Kidney glomerular epithelial cell (primary cell): ENCODE measurements around the gene HOXC4.

ENCODE experiments used
- DNase-seq: peaks from one replicate; lab custom pipeline; 2025; lab: John Stamatoyannopoulos, UW

HOXC4 gene

DNA sequence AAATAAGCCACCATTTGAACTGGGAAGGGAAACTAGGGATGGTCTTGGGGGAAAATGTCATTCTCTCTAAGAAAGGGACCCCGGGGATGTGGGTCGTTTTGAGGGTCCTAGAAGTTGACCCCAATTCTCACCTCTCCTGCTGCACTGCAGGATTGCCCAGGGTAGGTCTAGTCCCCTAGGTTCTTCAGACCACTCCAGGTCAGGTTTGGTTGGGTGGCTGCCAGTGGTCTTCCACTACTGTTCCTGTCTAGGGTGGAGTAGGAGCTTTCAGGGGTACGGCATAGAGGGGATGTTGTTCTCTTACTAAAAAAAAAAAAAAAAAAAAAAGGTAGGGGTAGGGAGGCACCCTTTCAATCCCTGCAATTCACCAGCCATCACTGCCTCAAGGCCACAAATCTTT is 37.6 kb upstream of the HOXC4 start:
- DNase-seq: no peak

DNA sequence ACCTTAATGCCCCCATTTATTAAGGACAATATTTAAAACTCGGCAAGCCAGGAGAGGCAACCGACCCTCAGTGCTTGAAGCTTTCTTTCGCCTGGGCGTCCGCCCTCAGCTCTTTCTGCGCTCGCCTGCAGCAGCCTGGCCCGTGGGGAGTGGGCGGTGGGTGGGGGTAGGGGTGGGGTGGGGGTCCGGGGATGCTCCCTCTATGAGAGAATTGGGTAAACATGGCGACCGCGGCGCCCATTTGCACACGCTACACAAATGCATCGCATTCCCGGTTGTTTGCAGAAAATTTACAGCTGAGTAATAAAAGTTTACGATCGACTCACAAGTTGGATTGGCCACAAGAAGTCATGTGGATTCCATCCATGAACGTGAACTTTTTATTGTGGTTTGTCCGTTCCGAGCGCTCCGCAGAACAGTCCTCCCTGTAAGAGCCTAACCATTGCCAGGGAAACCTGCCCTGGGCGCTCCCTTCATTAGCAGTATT is 37.1 kb upstream of the HOXC4 start:
- DNase-seq: peak; percentile 90

DNA sequence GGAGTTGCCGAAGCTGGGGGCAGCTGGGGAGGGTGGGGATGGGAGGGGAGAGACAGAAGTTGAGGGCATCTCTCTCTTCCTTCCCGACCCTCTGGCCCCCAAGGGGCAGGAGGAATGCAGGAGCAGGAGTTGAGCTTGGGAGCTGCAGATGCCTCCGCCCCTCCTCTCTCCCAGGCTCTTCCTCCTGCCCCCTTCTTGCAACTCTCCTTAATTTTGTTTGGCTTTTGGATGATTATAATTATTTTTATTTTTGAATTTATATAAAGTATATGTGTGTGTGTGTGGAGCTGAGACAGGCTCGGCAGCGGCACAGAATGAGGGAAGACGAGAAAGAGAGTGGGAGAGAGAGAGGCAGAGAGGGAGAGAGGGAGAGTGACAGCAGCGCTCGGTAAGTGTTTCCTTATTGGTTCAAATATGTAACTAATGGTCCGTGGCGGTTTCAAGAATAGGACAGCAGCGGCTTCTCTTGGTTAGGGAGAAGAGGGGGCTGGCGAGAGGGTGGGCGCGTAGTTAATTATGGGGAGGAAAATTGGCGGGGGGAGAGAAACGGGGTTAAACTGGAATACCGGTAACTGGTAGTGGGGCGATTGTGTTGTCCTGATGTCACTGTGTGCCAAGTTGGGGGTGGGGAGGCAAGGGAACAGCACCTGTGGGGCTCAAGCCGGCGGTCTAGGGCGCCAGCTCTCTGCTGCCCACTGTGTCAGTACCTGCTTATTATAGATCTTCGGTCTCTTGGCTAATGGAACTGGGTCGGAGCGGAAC is 36.4 kb upstream of the HOXC4 start:
- peak; percentile 74 for DNase-seq

DNA sequence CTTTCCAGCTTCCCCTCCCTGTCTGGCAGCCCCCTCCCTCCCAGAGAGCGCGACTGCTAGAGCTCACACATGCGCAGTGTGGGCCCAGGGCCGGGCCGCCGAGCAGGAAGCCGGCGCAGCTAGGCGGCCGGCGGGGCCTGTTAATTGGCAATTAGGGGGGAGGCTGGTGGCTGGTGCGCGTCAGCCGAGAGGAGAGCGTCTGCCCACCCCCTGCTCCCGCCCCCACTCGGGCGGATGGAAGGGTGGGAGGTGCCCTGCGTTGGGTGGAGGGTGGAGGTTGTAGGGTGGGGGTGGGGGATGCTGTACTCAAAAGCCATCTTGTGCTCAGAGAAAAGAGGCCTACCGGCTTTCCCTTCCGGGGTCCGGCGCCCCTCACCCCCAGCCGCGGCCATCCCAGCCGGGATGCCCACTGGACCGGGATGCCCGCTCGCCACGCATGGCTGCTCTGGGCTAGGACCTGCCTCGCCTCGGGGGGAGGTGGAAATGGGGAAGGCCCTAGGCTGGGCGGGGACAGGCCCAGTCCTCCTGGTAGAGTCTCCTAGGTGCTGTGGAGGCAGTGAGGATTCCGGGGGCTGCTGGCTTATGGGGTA is 35.7 kb upstream of the HOXC4 start:
- peak; percentile 84 for DNase-seq

DNA sequence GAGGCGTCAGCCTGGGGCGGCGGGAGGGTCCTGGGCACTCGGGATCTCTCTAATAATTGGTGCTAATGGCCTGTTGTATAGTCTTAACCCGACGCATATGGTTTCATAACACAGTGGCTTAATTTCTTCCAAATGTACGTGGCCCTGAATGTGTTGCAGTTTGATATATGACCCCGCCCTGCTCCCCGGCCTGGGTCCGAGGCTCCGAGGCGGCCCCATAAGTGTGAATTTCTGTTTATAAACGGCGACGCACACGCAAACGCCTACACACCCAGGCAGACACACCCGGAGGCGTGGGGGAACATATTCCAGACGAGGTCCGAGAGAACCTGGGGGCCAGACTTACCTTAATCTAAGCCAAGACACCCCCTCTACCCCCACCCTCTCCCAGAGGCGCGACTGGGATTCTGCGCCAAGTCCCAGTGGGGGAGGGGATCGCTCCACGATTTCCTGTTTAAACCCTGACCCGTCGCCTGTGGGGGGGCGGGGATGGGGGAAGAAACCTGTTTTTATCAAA is 35.1 kb upstream of the HOXC4 start:
- no peak for DNase-seq

DNA sequence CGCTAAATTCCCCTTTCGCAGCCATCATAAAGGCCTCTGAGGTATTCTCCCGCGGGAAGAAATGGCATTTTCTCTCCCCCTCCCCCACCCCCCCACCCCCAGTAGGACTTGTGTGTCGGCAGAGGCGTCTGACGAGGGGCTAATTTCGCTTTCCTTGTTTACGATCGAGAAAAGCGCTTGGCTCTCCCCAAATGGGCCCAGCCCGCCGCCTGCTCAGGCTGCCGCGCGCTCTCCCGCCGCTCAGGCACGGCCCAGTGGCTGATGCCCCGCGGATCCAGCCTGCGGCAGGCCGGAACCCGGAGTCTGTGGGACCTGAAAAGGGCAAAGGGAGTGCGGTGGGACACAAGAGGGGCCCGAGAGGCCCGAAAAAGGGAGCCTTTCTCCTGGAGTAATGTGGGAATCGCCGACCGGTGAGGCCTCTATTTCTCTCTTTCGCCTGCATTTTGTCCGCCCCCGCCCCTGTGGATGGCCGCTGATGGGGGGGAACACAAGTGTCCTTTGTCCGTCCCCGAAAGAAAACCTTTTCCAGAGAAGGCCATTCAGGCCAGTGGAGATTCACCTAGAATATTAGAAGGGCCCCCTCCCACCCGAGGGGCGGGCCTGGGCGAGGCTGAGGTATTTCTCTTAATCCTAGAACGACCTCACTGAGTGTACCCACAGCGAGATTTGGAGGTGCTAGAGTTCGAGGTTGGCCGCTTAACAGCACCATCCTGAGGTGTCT is 34.4 kb upstream of the HOXC4 start:
- DNase-seq: no peak

DNA sequence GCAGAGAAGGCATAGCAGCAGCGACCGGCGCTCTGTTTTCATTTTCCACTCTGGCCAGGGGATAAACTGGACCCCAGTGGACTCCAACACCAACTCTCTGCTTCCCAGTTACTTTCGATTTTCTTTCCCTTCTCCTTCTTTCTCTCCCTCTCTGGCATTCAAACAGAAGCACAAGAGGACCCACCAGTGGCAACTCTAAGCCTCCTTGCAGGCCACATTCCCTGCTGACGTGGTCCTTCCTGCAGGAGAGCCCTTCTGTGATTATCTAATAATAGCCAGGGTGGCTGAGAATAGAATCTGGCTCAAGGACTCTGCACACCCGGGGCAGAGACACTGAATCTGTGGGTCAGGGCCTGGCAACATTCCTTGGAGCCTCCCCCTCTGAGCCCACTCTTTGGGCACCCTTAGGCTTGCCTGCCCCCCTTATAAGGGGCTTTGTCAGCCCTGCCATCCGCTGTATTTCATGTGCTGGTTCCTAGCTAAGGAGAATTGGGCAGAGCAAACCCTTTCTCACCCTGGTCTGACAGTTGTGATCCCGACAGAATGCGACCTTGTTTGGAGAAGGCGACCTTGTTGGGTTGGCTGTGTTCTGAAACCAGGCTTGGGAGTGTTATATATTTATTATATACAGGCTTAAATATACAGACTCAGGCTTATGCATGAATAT is 33.6 kb upstream of the HOXC4 start:
- peak; percentile 35 for DNase-seq

DNA sequence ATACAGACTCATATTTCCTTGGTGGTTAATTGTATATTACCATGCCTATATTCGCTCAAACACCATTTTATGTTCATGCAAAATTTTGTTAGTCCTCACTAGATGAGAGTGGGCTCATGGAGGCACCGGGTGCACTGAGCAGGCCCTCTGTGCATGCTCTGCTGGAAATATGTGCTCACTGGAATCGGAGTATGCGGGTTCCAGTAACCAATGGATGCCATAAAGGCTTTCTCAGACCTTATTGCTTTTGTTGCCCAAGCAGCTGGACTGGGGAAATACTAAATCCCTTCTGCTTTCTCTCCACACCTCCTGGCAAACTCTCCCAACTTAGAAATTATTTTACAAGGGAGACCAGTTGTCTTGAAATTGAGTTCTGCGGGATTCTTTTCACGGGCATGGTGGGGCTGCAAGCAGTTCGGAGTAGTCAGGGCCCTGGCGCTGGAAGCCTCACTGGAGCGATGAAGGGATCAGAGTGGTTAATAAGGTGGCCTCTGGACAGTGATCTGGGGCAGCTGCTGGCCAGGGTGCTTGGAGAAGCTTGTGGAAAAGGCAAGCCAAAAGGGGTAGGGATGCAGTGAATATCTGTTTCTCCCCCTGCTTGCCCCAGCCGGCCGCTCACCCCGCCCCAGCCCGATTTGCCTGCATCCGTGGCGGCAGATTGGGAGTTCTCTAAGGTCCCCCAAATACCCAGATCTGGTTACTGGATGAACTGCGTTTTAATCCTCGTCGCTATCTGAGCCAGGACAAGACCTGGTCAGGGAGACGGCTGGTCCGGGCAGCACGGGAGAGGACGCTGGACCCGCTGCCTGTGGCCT is 32.8 kb upstream of the HOXC4 start:
- DNase-seq: no peak

DNA sequence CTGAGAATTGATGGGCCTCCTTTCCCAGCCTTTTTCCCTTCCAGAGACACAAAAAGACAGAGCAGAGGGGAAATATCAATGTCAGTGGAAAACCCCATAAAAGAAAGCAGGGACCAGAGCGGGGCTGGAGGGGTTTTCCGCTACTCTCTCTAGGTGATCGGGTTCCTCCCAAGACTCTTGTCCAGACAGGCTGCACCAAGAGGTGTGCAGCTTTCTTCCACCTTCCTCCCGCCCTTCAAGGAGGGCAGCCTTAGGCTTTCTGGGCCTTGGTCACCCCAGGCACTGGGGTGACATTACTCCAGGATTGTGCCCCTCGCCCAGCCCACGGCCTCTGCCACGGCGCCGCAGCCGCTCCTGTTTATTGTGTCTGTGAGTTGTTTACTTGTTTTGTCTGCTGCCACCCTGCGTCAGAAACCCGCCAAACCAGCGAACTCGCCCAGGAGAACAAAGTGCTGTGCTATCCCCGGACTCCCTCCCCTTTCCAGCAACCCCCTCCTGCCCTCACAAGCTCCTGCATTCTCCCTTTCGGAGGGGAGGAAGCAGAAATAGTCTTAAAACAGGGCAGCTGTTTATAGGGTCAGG is 32.1 kb upstream of the HOXC4 start:
- DNase-seq: no peak

DNA sequence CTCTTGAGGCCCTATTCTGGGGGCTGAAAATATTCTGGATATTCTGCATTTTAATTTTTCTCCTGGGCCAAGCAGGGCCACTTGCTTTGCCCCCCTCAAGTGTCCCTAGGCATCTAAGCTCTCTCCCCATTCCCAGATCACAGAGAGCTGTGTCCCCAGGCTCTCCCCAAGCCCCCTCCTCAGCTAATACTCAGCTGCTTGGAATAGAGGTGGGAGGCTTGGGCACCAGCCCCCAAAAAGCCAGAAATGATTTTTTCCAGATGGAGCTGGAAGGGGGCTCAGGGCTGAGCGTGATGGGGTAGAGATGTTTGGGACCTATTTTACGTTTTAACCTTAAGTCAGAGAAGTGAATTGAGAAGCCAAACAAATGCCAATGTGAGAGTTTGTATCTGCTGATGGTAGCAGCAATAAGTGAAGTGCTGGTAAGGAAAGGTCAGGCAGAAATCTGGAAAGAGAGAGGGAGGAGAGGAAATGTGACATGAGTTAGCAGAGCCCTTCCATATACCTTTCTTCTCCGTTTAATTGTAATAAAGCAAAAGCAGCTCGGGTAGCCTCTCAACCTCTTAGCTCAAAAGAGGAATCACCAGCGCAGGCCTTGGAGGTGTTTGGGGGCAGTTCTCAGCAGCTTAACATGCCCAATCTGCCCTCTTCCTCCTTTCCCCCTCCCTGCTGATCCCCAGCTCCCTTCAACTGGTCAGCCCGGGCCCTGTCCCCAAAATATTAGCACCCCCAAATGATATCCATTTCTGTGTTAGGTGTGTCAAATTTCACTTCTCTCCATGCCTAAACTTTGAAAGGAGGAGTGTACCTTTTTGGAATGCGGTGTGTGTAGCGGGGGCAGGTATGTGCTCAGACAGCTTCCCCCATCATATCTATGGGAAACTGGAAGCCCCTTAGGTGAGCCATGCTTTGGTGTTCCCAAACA is 30.4 kb upstream of the HOXC4 start:
- DNase-seq: no peak

DNA sequence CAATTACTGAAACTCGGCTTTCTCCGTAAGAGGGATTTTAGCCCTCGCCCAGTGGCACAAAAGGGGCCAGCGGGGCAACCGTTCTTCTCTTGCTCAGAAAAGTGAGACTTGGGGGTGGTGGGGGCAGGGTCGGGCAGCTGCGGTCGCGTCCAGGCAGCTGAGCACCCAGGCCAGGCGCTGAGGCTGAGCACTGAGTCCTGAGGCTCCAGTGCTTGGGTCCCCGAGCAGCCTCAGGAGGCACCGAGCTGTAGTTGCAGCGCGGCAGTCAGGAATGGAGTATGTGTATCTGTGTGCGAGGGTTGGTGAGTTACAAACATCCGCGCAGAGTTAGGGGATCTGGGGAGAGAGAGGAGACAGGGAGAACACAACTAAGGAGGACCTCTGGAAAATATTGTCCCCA is 29.5 kb upstream of the HOXC4 start:
- DNase-seq: no peak

DNA sequence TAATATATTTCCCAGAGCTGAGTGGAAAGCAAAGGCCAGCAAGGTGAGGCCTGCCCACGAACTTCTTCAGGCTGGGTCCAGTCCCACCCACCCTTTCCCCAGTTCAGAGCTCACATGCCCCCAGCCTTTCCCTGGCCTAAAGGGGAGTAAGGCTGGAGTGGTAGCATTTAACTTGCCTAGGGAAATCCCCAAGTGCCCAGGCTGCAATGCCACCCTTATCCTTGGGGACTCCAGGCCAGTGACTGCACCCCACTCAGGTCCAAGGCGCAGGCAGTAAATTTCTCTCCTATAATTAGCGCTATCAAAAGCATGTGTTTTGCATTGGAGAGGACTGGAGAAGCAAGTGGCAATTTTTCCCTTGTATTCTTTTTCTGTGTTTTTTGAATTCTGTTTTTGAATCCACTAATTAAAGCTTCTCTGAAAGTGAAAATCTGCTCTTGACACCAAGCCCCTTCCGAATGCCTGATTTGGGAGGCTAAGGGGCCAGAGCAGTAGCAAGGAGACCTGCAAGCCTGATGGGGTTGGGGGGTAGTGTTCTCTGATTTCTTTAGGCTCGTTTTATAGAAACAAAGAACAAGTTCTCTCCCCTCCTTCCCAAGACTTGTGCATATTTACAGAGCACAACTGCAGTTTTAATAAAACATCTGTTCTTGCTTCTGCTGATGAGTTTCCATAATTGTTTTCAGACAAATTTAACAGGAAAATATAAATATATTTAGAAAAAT is 28.9 kb upstream of the HOXC4 start:
- no peak for DNase-seq

DNA sequence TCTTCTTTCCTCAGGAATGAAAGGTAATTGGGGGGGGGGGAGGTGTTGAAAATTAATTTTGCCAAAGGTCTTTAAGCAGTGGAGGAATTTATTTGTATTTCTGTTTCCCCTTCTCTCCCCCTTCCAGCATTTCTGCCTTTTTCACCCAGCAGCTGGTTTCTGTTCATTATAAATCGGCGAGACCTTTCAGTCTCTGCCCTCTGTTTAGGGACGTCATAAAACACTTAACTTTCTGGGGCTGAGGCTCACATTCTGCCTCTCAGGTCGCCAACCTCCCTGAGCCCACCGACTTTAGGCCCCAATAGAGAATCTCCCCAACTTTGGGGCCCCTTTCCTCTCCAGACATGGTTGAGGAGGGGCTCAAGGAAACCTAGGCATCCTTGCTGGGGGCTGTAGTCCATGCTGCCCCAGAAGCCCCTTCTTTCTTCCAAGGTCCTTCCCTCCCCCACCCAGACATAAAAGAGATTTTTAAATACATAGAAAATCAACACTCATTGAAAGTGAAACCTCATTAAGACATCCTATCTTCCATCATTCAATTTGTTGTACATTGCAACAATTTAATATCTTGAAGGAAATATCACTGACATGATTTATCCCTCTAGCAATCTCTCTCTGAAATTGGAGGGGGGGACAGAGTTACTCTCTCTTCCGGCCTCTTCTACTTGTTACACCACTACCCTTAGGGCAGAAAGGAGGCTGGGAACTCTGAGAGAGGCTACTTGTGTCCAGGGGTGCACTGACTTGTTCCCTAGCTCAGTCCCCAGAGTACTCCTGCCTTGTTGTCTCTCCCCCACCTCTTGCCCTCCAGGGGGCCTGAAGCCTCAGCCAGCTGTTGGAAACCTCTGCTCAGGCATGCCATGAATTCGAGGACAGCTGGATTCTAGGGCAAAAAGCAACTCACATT is 27.9 kb upstream of the HOXC4 start:
- DNase-seq: no peak

DNA sequence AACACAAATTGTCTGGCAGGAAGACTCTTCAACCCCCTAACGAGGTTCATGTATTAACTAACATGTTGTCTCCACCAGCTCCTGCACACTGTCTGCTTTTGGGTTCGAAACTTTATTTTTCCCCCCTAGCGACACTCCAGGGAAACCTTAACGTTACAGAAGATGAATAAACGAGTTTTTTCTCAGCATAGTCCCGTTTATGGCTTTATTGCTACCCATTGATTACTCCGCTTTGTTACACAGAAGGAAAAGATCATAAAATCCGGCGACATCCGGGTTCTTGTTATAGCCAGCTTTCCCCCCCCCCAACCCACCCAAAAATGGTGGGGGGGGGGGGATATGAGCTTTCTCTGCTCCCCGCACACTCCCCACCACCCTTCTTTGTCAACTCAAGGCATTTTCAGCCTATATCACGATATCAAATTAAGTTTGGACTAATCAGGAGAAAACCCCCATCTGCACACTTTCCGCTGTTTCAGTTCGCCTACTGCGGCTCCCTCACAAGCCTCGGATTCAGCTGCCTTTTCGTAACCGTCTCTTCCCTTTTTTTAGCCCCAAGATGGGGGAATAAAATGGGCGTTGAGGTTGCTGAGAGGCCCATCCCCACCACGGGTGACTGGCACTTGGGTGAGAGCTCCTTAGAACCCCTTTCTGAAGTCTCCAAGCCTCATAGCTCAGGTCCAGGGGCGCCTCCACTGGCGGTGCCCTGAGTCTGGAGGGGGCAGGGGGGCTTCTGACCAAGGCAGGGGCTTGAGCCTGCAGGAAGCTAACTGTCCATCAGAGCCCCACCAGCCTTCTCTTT is 26.8 kb upstream of the HOXC4 start:
- DNase-seq: no peak

DNA sequence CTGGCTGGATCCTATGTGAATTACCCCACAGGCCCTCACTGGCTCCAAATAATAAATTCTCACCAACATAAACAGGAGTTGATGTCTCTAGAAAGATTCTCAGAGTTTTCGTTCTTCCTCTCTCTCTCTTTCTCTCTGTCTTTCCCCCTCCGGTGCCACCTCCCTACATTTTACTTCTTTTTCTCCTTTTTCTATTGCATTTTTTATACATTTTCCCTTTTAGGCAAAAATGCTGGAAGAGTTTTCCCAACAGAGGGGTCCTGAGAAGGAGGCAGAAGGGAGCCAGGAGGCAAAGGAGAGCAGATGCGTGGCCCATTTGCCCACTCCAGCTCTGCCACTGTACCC is 26.2 kb upstream of the HOXC4 start:
- DNase-seq: no peak

DNA sequence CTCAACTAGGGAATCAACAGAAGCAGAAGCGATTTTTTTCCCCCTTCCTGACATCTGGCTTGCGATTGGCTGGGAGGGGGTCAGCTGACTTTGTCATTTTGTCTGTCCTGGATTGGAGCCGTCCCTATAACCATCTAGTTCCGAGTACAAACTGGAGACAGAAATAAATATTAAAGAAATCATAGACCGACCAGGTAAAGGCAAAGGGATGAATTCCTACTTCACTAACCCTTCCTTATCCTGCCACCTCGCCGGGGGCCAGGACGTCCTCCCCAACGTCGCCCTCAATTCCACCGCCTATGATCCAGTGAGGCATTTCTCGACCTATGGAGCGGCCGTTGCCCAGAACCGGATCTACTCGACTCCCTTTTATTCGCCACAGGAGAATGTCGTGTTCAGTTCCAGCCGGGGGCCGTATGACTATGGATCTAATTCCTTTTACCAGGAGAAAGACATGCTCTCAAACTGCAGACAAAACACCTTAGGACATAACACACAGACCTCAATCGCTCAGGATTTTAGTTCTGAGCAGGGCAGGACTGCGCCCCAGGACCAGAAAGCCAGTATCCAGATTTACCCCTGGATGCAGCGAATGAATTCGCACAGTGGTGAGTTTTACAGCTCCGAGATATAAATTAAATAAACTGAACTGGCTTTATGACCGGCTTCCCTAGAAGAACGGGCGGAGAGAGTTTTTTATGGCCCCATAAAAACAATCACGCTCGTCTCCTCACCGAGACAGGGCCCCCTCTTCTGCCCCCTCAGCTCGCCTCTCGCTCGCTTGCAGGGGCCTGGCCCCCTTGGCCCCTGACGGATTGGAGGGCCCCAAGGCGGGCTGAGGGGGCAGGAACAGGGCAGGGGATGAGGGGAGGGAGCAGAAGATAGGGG is 25.1 kb upstream of the HOXC4 start, which contains the start of gene HOXC6:
HOXC6 (plus strand) TSS at position 127 of the 888 bp plus-strand sequence; CDS start at position 209, 82 bp downstream.
- no peak for DNase-seq
